Measurements from ENCODE around the gene VEGFD.

- TF ChIP-seq CTCF (IDR thresholded peaks at IDR 0.05) (no peak), POLR2AphosphoS5 (IDR thresholded peaks at IDR 0.05) (no peak)
Measured at GRCh38 chrX:15340867-15341266, 43.3 kb downstream of the VEGFD start.

Measured in prostate gland (tissue), 2 donors.